ENCODE data around the gene HOXD4. TPM values are rescaled to one million over a fixed set of nuclear protein-coding genes. Genes with fewer than 3 reads are reported as not detected.

HOXD4 gene
- polyA plus RNA-seq, 2 of the 4 experiments (the other 2 are of a cell fraction) = 0.27 to 0.87 TPM

DNA sequence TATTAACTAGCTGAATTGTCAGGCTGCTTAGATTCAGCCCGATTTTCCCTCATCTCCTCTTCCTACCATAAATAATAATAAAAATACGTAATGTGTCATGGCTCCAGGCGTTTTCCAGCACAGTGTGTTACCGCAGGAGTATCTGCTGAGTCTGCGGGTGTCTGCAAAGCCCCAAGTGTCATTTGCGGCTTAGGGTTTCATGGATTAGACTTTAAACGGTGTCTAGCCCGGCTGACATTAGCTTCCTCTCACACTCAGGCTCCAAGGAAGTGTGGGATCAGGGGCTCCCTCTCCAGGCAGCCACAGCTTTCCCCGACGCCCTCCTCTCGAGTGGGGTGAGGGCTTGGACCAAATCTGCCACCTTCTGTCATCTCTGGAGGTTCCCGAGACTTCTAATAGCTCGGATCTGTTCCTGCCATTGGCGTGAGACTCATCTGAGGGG lies 23.1 kb downstream of the HOXD4 start (continued):
- TF ChIP-seq HEYL (CRISPR knock-in tag; IDR thresholded peaks at IDR 0.05) = no peak
- TF ChIP-seq MYC (IDR thresholded peaks at IDR 0.05; ENCODE audit: borderline replicate concordance, low read length) = no peak

DNA sequence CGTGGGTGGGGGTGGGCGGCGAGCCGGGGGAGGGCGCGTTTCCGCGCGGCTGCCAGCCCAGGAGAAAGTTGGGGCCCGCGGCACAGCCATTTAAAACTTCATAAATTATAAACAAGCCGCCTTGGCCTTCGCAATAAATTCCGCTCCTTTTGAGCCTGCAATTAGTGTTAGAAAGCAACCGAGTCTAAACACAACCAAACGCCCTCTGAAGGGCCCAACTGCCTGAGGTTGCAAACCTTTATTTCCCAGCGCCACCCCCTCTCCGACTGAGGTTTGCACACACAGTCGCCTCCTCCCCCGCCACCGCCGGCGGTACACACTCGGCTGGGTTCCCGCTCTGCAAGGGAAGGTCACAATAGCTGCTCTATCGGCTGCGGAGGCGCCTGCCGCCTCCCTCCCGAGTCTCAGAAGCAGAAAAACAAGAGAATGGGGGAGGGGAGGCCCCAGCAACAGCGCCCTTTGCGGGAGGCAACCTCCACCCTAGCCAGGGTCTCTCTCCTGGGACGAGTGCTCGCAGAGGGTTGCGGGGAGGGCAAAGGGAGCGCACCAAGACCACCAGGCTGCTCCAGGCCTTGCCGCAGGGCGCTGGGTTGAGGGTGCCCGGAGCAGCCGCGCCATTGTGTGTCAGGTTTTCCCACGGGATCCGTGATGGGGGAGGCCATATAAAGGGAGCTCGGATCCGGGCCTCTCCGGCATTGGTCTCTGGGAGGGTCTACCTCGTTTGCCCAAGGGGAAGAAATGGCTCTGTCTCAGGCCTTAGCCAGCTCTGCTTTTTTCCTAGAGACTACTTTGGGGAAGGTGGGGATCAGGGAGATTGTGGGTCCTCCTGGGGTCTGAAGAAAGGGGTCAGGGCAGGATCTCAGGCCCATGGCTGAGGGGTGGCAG lies 23.7 kb downstream of the HOXD4 start:
- H3K9me3 ChIP-seq = no peaks in the 10 kb centered on the region
- 88% methylated on average over 45 of the region's 47 CpGs for WGBS (ENCODE audit: missing lambda C conversion rate)
- no peak for ATAC-seq
- FAIRE-seq = no peak
- POLR2A ChIA-PET = no interaction called here
- H3K4me3 ChIP-seq = no peak overlapping the region
- TF ChIP-seq POLR2AphosphoS2 (conservative IDR thresholded peaks at IDR 0.05; ENCODE audit: low read length) (no peak), MYC (IDR thresholded peaks at IDR 0.05; ENCODE audit: borderline replicate concordance, low read length) (no peak), SMC3 (IDR thresholded peaks at IDR 0.05) (no peak), BCL3 (IDR thresholded peaks at IDR 0.05) (no peak), REST (IDR thresholded peaks at IDR 0.05) (no peak), MAFK (IDR thresholded peaks at IDR 0.05; ENCODE audit: partially characterized antibody) (no peak), PHF8 (IDR thresholded peaks at IDR 0.05; ENCODE audit: borderline replicate concordance, low read depth) (no peak), CEBPB (IDR thresholded peaks at IDR 0.05) (no peak), RFX5 (IDR thresholded peaks at IDR 0.05) (no peak), FOSL2 (IDR thresholded peaks at IDR 0.05) (no peak), FOSL2 (CRISPR knock-in tag; IDR thresholded peaks at IDR 0.05) (no peak), RAD21 (conservative IDR thresholded peaks at IDR 0.05 in 1 of 2, IDR thresholded peaks at IDR 0.05 in 1 of 2) (no peak), HEYL (CRISPR knock-in tag; IDR thresholded peaks at IDR 0.05) (no peak), SREBF2 (IDR thresholded peaks at IDR 0.05) (no peak), ATOH8 (CRISPR knock-in tag; IDR thresholded peaks at IDR 0.05; ENCODE audit: low read depth) (no peak), EP300 (IDR thresholded peaks at IDR 0.05) (no peak), HOXB5 (CRISPR knock-in tag; IDR thresholded peaks at IDR 0.05) (no peak)
- TF ChIP-seq, protein P1, sequence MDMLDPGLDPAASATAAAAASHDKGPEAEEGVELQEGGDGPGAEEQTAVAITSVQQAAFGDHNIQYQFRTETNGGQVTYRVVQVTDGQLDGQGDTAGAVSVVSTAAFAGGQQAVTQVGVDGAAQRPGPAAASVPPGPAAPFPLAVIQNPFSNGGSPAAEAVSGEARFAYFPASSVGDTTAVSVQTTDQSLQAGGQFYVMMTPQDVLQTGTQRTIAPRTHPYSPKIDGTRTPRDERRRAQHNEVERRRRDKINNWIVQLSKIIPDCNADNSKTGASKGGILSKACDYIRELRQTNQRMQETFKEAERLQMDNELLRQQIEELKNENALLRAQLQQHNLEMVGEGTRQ (IDR thresholded peaks at IDR 0.05) = no peak
- TF ChIP-seq, protein P2, sequence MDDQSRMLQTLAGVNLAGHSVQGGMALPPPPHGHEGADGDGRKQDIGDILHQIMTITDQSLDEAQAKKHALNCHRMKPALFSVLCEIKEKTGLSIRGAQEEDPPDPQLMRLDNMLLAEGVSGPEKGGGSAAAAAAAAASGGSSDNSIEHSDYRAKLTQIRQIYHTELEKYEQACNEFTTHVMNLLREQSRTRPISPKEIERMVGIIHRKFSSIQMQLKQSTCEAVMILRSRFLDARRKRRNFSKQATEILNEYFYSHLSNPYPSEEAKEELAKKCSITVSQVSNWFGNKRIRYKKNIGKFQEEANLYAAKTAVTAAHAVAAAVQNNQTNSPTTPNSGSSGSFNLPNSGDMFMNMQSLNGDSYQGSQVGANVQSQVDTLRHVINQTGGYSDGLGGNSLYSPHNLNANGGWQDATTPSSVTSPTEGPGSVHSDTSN (IDR thresholded peaks at IDR 0.05) = no peak
- H3K4me1 ChIP-seq = peaks cover 6% of the 10 kb centered on the region; the same call in 1 of the 3 replicates
- no peak overlapping the region for H3K4me2 ChIP-seq
- DNase-seq (ENCODE audit: low read depth in 1 of 2, low spot score in 1 of 2) = no peak
- H3K27ac ChIP-seq = no peak overlapping the region
- CTCF ChIA-PET = interaction anchor here (0.7 to 1.5 kb wide), 3 partner anchors 11 to 54 kb away, joined by 3 read pairs; no protein-coding TSS in a partner anchor
